Right kidney (tissue), 9 donors: ENCODE results near the gene GNG12.

ENCODE experiments used
- DNase-seq: peaks from one replicate; pipeline ENCODE4 v3.0.0-alpha.2; 2016
- long read RNA-seq, 8 donors: transcript quantifications; one replicate each; lab custom pipeline, GENCODE V29; 2026

The GNG12 gene
- long read RNA-seq, donor 1, full-length matches to known transcripts = 18 of 18 reads
- long read RNA-seq, donor 1, partial matches to known transcripts = 0 of 18 reads
- long read RNA-seq, donor 1, other reads (novel, unspliced or antisense) = 0 of 18 reads
- long read RNA-seq, donor 2, full-length matches to known transcripts = 13 of 13 reads
- long read RNA-seq, donor 2, partial matches to known transcripts = 0 of 13 reads
- long read RNA-seq, donor 2, other reads (novel, unspliced or antisense) = 0 of 13 reads
- long read RNA-seq, donor 3, full-length matches to known transcripts = 16 of 16 reads
- long read RNA-seq, donor 3, partial matches to known transcripts = 0 of 16 reads
- long read RNA-seq, donor 3, other reads (novel, unspliced or antisense) = 0 of 16 reads
- long read RNA-seq, donor 4, full-length matches to known transcripts = 32 of 32 reads
- long read RNA-seq, donor 4, partial matches to known transcripts = 0 of 32 reads
- long read RNA-seq, donor 4, other reads (novel, unspliced or antisense) = 0 of 32 reads
- long read RNA-seq, donor 5, full-length matches to known transcripts = 17 of 17 reads
- long read RNA-seq, donor 5, partial matches to known transcripts = 0 of 17 reads
- long read RNA-seq, donor 5, other reads (novel, unspliced or antisense) = 0 of 17 reads
- long read RNA-seq, donor 6, full-length matches to known transcripts = 19 of 19 reads
- long read RNA-seq, donor 6, partial matches to known transcripts = 0 of 19 reads
- long read RNA-seq, donor 6, other reads (novel, unspliced or antisense) = 0 of 19 reads
- long read RNA-seq, donor 7, full-length matches to known transcripts = 43 of 43 reads
- long read RNA-seq, donor 7, partial matches to known transcripts = 0 of 43 reads
- long read RNA-seq, donor 7, other reads (novel, unspliced or antisense) = 0 of 43 reads
- long read RNA-seq, donor 8, full-length matches to known transcripts = 28 of 28 reads
- long read RNA-seq, donor 8, partial matches to known transcripts = 0 of 28 reads
- long read RNA-seq, donor 8, other reads (novel, unspliced or antisense) = 0 of 28 reads

GRCh38 chr1:67832737-67833601, at the start of gene GNG12:
GNG12 (minus strand) TSS chr1:67833467; CDS start chr1:67707686, 125,781 bp downstream.
- peak; percentile 93 for DNase-seq

- DNase-seq = no peak
Observed at GRCh38 chr1:67882196-67882958, 49.1 kb upstream of the GNG12 start.

GRCh38 chr1:67880056-67880601, 46.9 kb upstream of the GNG12 start:
- no peak for DNase-seq

GRCh38 chr1:67879485-67879884, 46.2 kb upstream of the GNG12 start:
- no peak for DNase-seq

GRCh38 chr1:67874501-67875111, 41.3 kb upstream of the GNG12 start:
- DNase-seq = no peak

GRCh38 chr1:67869233-67869632, 36.0 kb upstream of the GNG12 start:
- DNase-seq = no peak

GRCh38 chr1:67863637-67864036, 30.4 kb upstream of the GNG12 start:
- DNase-seq = no peak

- no peak for DNase-seq
Observed at GRCh38 chr1:67862685-67863084, 29.4 kb upstream of the GNG12 start.

- DNase-seq = no peak
Observed at GRCh38 chr1:67861856-67862516, 28.7 kb upstream of the GNG12 start.

GRCh38 chr1:67860776-67861175, 27.5 kb upstream of the GNG12 start:
- no peak for DNase-seq

GRCh38 chr1:67856921-67857320, 23.7 kb upstream of the GNG12 start:
- DNase-seq = no peak

- DNase-seq = no peak
Observed at GRCh38 chr1:67855961-67856360, 22.7 kb upstream of the GNG12 start.

- no peak for DNase-seq
Observed at GRCh38 chr1:67855444-67855843, 22.2 kb upstream of the GNG12 start.

- no peak for DNase-seq
Observed at GRCh38 chr1:67853704-67854103, 20.4 kb upstream of the GNG12 start.

GRCh38 chr1:67851800-67852199, 18.5 kb upstream of the GNG12 start:
- no peak for DNase-seq

- no peak for DNase-seq
Observed at GRCh38 chr1:67850611-67851075, 17.4 kb upstream of the GNG12 start.

GRCh38 chr1:67850151-67850551, 16.9 kb upstream of the GNG12 start:
- peak; percentile 44 for DNase-seq

GRCh38 chr1:67847466-67847865, 14.2 kb upstream of the GNG12 start:
- no peak for DNase-seq

GRCh38 chr1:67846538-67846937, 13.3 kb upstream of the GNG12 start:
- no peak for DNase-seq

GRCh38 chr1:67844988-67845387, 11.7 kb upstream of the GNG12 start:
- no peak for DNase-seq
